Psoas muscle (tissue), 7 donors: ENCODE measurements around the gene KRABD2.
"Not testable (repeated sequence)": the region's sequence is repeated elsewhere in the genome, so short reads cannot be mapped to it uniquely, and the experiment has no call there.

Source experiments
- ATAC-seq, 4 donors: fragments of 200-7000 bp; cut with Tn5 transposase; one replicate each; pipeline ENCODE4 v1.9.1; 2020; ENCODE audit warnings: moderate library complexity in 3 of 4, mild to moderate bottlenecking in 2 of 4
- DNase-seq, 2 donors: peaks; one replicate each; pipeline ENCODE4 v3.0.0-alpha.2; 2020
- H3K27ac ChIP-seq: fragments of 200-600 bp; one replicate; pipeline ENCODE4 v1.8.0; 2022
- H3K27me3 ChIP-seq, 3 donors: fragments of 200-600 bp in 1 of 3; one replicate each; pipeline versions ENCODE4 v1.6.1 to v1.8.0; 2013 to 2022; ENCODE audit warnings: low read length in 2 of 3, mild to moderate bottlenecking in 2 of 3, moderate library complexity in 1 of 3; ENCODE audit not compliant: insufficient read depth in 3 of 3
- H3K36me3 ChIP-seq, 2 donors: fragments of 200-600 bp in 1 of 2; one replicate each; pipeline versions ENCODE4 v1.6.1 to v1.8.0; 2013 to 2022; ENCODE audit warnings: low read depth in 1 of 2, mild to moderate bottlenecking in 1 of 2, moderate library complexity in 1 of 2; ENCODE audit not compliant: insufficient read depth in 1 of 2
- H3K4me1 ChIP-seq: fragments of 200-600 bp; one replicate; pipeline ENCODE4 v1.8.0; 2022
- H3K4me3 ChIP-seq: fragments of 200-600 bp; one replicate; pipeline ENCODE4 v1.8.0; 2022; ENCODE audit warnings: mild to moderate bottlenecking
- H3K9me3 ChIP-seq: fragments of 200-600 bp; one replicate; pipeline ENCODE4 v1.8.0; 2022
- WGBS, 3 donors: extraction: QIAGEN DNeasy Blood & Tissue Kit; methylation state at CpG; one replicate each; pipeline versions ENCODE4 v1.1.6 to v1.1.7; 2013; 5-methylcytosine and 5-hydroxymethylcytosine counted together
- intact Hi-C, 2 donors: fragments of 100-400 bp; cut with DNase I; formaldehyde crosslinking; loops; one replicate each; pipeline versions ENCODE4 v1.11.0 to v1.14.2; 2022
- TF ChIP-seq, protein P1 (sequence below): fragments of 200-600 bp; IDR thresholded peaks from one replicate; pipeline ENCODE4 v1.8.0; 2022; ENCODE audit warnings: antibody characterized with exemption
- donor health status: healthy with polysubstance abuse.
- donor health status: DM: no; HTN: no; CAD: no; lungs with moderate emphysema.
- donor health status: Bipolar disorder and iron deficiency.
- donor health status: healthy.
- donor health status: DM: yes; HTN: yes; CAD: no.
- donor health status: DM: no; HTN: no; CAD: no.
- donor health status: DM: yes; HTN: yes; CAD: no.

Gene KRABD2

GRCh38 chr17:8353736-8354135 lies 22.8 kb downstream of the KRABD2 start:
- WGBS, 3 donors, result 52 to 53% (median 53%) methylated on average over 7 of the region's 7 CpGs
- Histone ChIP-seq H3K27ac (no peak overlapping the region), H3K9me3 (no peaks in the 10 kb centered on the region), H3K4me3 (no peak overlapping the region), H3K4me1 (no peaks in the 10 kb centered on the region), H3K27me3 (no peaks in the 10 kb centered on the region), H3K36me3 (peaks cover 0 to under 1% of the 10 kb centered on the region in 2 donors)
- no peak for DNase-seq
- intact Hi-C loops, result no loop called here
- no peak for ATAC-seq
- TF ChIP-seq, protein P1, sequence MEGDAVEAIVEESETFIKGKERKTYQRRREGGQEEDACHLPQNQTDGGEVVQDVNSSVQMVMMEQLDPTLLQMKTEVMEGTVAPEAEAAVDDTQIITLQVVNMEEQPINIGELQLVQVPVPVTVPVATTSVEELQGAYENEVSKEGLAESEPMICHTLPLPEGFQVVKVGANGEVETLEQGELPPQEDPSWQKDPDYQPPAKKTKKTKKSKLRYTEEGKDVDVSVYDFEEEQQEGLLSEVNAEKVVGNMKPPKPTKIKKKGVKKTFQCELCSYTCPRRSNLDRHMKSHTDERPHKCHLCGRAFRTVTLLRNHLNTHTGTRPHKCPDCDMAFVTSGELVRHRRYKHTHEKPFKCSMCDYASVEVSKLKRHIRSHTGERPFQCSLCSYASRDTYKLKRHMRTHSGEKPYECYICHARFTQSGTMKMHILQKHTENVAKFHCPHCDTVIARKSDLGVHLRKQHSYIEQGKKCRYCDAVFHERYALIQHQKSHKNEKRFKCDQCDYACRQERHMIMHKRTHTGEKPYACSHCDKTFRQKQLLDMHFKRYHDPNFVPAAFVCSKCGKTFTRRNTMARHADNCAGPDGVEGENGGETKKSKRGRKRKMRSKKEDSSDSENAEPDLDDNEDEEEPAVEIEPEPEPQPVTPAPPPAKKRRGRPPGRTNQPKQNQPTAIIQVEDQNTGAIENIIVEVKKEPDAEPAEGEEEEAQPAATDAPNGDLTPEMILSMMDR, result no peak

DNA sequence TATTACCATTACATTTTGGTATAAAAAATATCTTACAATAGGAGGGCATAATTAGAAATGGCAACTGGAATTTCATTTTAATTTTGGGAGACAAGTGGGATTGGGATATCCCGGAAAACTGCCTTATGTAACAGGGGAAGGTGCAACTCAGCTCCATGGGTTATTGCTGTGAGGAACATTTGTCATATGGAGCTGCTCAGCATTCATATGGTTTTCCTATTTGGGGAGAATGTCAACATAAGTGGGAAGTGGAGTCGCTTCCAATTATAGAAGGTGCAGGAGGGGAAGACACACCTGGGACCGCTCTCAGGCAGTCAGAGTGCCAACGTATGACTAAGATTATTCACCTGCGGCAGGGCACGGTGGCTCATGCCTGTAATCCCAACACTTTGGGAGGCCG lies 26.2 kb downstream of the KRABD2 start:
- DNase-seq, result no peak
- WGBS, 3 donors, result 64 to 75% (median 70%) methylated on average over 7 of the region's 7 CpGs
- intact Hi-C loops, result no loop called here
- Histone ChIP-seq H3K4me3 (no peak overlapping the region), H3K36me3 (no peaks in the 10 kb centered on the region), H3K27me3 (peaks cover 0 to 15% (median 0%) of the 10 kb centered on the region in 3 donors), H3K27ac (no peak overlapping the region), H3K4me1 (no peaks in the 10 kb centered on the region), H3K9me3 (no peaks in the 10 kb centered on the region)
- ATAC-seq, result no peak
- TF ChIP-seq, protein P1, result no peak

DNA sequence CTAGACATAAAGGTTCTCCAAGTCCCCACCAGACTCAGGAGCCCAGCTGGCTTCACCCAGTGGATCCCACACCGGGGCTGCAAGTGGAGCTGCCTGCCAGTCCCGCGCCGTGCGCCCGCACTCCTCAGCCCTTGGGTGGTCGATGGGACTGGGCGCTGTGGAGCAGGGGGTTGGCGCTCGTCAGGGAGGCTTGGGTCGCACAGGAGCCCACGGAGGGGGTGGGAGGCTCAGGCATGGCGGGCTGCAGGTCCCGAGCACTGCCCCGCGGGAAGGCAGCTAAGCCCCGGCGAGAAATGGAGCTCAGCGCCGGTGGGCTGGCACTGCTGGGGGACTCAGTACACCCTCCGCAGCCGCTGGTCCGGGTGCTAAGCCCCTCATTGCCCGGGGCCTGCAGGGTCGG lies 29.5 kb downstream of the KRABD2 start:
- H3K27ac ChIP-seq, intact Hi-C loops, DNase-seq, H3K9me3 ChIP-seq, ATAC-seq, H3K36me3 ChIP-seq, H3K4me1 ChIP-seq, H3K4me3 ChIP-seq: not testable (repeated sequence)
- peaks cover 0 to 16% (median 0%) of the 10 kb centered on the region in 3 donors for H3K27me3 ChIP-seq
- 46 to 61% (median 50%) methylated on average over 9 to 25 of the region's 25 CpGs for WGBS, 3 donors

GRCh38 chr17:8345951-8346665 lies 30.4 kb downstream of the KRABD2 start:
- H3K27me3 ChIP-seq, result peaks cover 0 to 16% (median 0%) of the 10 kb centered on the region in 3 donors
- H3K4me3 ChIP-seq, result no peak overlapping the region
- no peaks in the 10 kb centered on the region for H3K9me3 ChIP-seq
- H3K36me3 ChIP-seq, result no peaks in the 10 kb centered on the region
- TF ChIP-seq, protein P1, result no peak
- no peak for DNase-seq
- no peak overlapping the region for H3K27ac ChIP-seq
- no peak for ATAC-seq
- intact Hi-C loops, result no loop called here
- no peaks in the 10 kb centered on the region for H3K4me1 ChIP-seq
- 75 to 83% (median 78%) methylated on average over 5 of the region's 5 CpGs for WGBS, 3 donors

DNA sequence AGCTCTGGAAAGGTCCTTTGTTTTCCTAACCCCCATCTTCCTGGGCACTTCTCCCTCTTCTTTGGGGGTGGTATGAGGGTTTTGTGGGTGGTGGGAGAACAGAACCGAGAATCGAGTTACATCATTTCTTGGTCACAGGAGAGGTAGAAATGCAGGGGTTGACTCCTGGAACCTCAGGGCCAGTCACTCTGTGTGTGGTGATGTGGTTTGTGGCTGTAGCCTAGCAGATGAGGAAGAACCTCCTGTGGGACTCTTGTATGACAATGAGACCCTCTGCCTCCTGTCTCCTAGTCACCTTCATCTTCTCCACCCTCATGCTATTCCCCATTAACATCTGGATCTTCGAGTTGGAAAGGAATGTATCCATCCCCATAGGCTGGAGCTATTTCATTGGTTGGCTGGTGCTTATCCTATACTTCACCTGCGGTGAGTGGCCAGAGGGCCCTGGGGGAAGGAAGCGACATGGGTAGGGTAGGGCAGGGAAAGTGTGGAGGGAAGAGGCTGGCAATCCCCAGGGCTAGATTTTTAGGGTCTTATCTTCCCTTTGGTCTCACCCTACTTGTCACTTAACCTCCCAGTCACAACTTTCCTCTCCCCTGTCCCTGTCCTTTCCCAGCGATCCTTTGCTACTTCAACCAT lies 31.3 kb downstream of the KRABD2 start:
- 74 to 77% (median 75%) methylated on average over 6 of the region's 6 CpGs for WGBS, 3 donors
- no peak for ATAC-seq
- intact Hi-C loops, result no loop called here

More for the DNA sequence above, 31.3 kb downstream of the KRABD2 start:
- no peak overlapping the region for H3K4me3 ChIP-seq
- TF ChIP-seq, protein P1, result no peak
- DNase-seq, result no peak
- H3K4me1 ChIP-seq, result no peaks in the 10 kb centered on the region
- no peak overlapping the region for H3K27ac ChIP-seq
- H3K9me3 ChIP-seq, result no peaks in the 10 kb centered on the region
- no peaks in the 10 kb centered on the region for H3K36me3 ChIP-seq
- peaks cover 0 to 16% (median 0%) of the 10 kb centered on the region in 3 donors for H3K27me3 ChIP-seq
